Omental fat pad (tissue), 4 donors: Measurements from ENCODE around the gene BMAL1. TPM values are rescaled to one million over a fixed set of nuclear protein-coding genes. Genes with fewer than 3 reads are reported as not detected.

ENCODE experiments used
- ATAC-seq: fragments of 150-250 bp; one replicate; pipeline ENCODE4 v1.9.1; 2016; ENCODE audit warnings: mild to moderate bottlenecking, moderate library complexity; ENCODE audit not compliant: low FRiP score
- DNase-seq: peaks from one replicate; pipeline ENCODE4 v3.0.0-alpha.2; 2019; ENCODE audit warnings: low spot score
- CTCF ChIP-seq, 3 donors: fragments of 450-650 bp; IDR thresholded peaks; one replicate each; pipeline ENCODE4 v1.5.1; 2016 to 2017; ENCODE audit warnings: antibody characterized with exemption in 3 of 3, mild to moderate bottlenecking in 3 of 3, moderate library complexity in 2 of 3
- total RNA-seq, 4 donors: library from RNA; depleted of rRNA; stranded (reverse); fragments of >200 nt; gene quantifications; one replicate each; pipeline ENCODE4 v1.1.0, GENCODE V29; 2016

The BMAL1 gene
- total RNA-seq, 4 donors from 2014 or later, result 52.5 to 60.5 (median 53.9) TPM

- TF ChIP-seq CTCF (IDR thresholded peaks at IDR 0.05), result no peak
- DNase-seq (no peak), ATAC-seq (no peak)
These were observed 12.8 kb downstream of the BMAL1 start for GRCh38 chr11:13290221-13290980.

- ATAC-seq, result no peak
- DNase-seq, result no peak
- TF ChIP-seq CTCF (IDR thresholded peaks at IDR 0.05), result no peak
These were observed 13.8 kb downstream of the BMAL1 start for GRCh38 chr11:13291361-13291760.

- ATAC-seq (no peak), DNase-seq (no peak)
- no peak for TF ChIP-seq CTCF (IDR thresholded peaks at IDR 0.05)
These were observed 14.2 kb downstream of the BMAL1 start for GRCh38 chr11:13291800-13292199.

GRCh38 chr11:13292970-13293369, 15.4 kb downstream of the BMAL1 start:
- DNase-seq (no peak), ATAC-seq (no peak)
- no peak for TF ChIP-seq CTCF (IDR thresholded peaks at IDR 0.05)

- no peak for DNase-seq
- TF ChIP-seq CTCF (IDR thresholded peaks at IDR 0.05), result no peak
- ATAC-seq, result no peak
These were observed 16.6 kb downstream of the BMAL1 start for GRCh38 chr11:13294178-13294577.

GRCh38 chr11:13294771-13295579, 17.4 kb downstream of the BMAL1 start:
- DNase-seq, result no peak
- no peak for ATAC-seq
- TF ChIP-seq CTCF (IDR thresholded peaks at IDR 0.05), result no peak
